GM18519 (cell line): ENCODE data around the gene CAST.
"Not testable (repeated sequence)": the region's sequence is repeated elsewhere in the genome, so short reads cannot be mapped to it uniquely, and the experiment has no call there.

Experiments
- ATAC-seq: cut with Tn5 transposase; IDR thresholded peaks from one replicate; pipeline ENCODE4 v1.9.1; 2021; ENCODE audit warnings: mild to moderate bottlenecking, moderate library complexity; ENCODE audit not compliant: unreplicated experiment, low FRiP score

CAST gene

GRCh38 chr5:96741891-96742309, 79.7 kb downstream of the CAST start:
- ATAC-seq: no peak

- no peak for ATAC-seq
Observed at GRCh38 chr5:96742538-96742937, 80.4 kb downstream of the CAST start.

GRCh38 chr5:96743065-96743768, 81.0 kb downstream of the CAST start:
- ATAC-seq: no peak

- no peak for ATAC-seq
Observed at GRCh38 chr5:96743805-96744204, 81.6 kb downstream of the CAST start.

GRCh38 chr5:96744218-96744617, 82.0 kb downstream of the CAST start:
- ATAC-seq: not testable (repeated sequence)

GRCh38 chr5:96745025-96745424, 82.8 kb downstream of the CAST start:
- no peak for ATAC-seq

GRCh38 chr5:96745844-96746531, 83.8 kb downstream of the CAST start:
- ATAC-seq: no peak

- no peak for ATAC-seq
Observed at GRCh38 chr5:96747720-96748119, 85.5 kb downstream of the CAST start.

- no peak for ATAC-seq
Observed at GRCh38 chr5:96750110-96750822, 88.1 kb downstream of the CAST start.

- ATAC-seq: no peak
Observed at GRCh38 chr5:96751203-96752169, 89.3 kb downstream of the CAST start.

- no peak for ATAC-seq
Observed at GRCh38 chr5:96752341-96753016, 90.3 kb downstream of the CAST start.

- ATAC-seq: no peak
Observed at GRCh38 chr5:96753017-96753397, 90.8 kb downstream of the CAST start.

- ATAC-seq: no peak
Observed at GRCh38 chr5:96753848-96754247, 91.7 kb downstream of the CAST start.

GRCh38 chr5:96755851-96756250, 93.7 kb downstream of the CAST start:
- ATAC-seq: no peak

GRCh38 chr5:96756985-96757384, 94.8 kb downstream of the CAST start:
- no peak for ATAC-seq

GRCh38 chr5:96758621-96759020, 96.4 kb downstream of the CAST start:
- no peak for ATAC-seq

GRCh38 chr5:96761618-96762017, 99.4 kb downstream of the CAST start:
- ATAC-seq: no peak

GRCh38 chr5:96763026-96763425, 100.8 kb downstream of the CAST start:
- no peak for ATAC-seq

- ATAC-seq: no peak
Observed at GRCh38 chr5:96765043-96765442, 102.9 kb downstream of the CAST start.

- no peak for ATAC-seq
Observed at GRCh38 chr5:96768708-96769251, 106.6 kb downstream of the CAST start.
